ENCODE results near the gene CPNE8.

The CPNE8 gene

GRCh38 chr12:38895446-38895845 is 9.9 kb downstream of the CPNE8 start:
- DNase-seq (ENCODE audit: low read depth) = no peak

GRCh38 chr12:38892976-38893375 is 12.4 kb downstream of the CPNE8 start:
- DNase-seq (ENCODE audit: low read depth) = no peak

GRCh38 chr12:38892087-38892786 is 13.2 kb downstream of the CPNE8 start:
- no peak for DNase-seq (ENCODE audit: low read depth)

- no peak for DNase-seq (ENCODE audit: low read depth)
Measured at GRCh38 chr12:38890102-38890855, 15.1 kb downstream of the CPNE8 start.

- no peak for DNase-seq (ENCODE audit: low read depth)
Measured at GRCh38 chr12:38889297-38889815, 16.0 kb downstream of the CPNE8 start.

GRCh38 chr12:38887770-38888169 is 17.6 kb downstream of the CPNE8 start:
- DNase-seq (ENCODE audit: low read depth) = no peak

- no peak for DNase-seq (ENCODE audit: low read depth)
Measured at GRCh38 chr12:38886931-38887330, 18.5 kb downstream of the CPNE8 start.

- no peak for DNase-seq (ENCODE audit: low read depth)
Measured at GRCh38 chr12:38886064-38886463, 19.3 kb downstream of the CPNE8 start.

GRCh38 chr12:38884666-38885065 is 20.7 kb downstream of the CPNE8 start:
- DNase-seq (ENCODE audit: low read depth) = no peak

DNA sequence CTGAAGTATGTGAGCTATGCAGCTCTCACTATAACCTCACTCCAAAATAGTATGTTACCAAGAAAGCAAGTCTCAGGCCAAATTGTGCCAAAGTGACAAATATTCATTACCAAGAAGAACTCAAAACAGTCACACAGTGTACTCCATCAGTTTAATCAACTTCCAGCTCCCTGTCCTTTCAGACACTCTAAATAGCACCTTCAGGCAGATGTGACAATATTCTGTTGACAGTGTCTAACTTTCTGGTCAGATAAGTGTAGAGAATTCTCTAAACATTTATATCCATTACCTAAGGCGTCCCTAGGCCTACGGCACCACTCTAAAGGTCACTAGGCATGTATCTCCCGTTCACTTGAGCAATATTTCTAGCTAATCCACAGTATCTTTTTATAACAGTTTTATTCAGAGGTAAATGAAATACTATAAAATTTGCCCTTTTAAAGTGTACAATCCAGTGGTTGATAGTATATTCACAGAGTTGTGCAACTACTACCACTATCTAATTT is 21.7 kb downstream of the CPNE8 start:
- DNase-seq (ENCODE audit: low read depth) = no peak

- no peak for DNase-seq (ENCODE audit: low read depth)
Measured at GRCh38 chr12:38880288-38880687, 25.1 kb downstream of the CPNE8 start.

DNA sequence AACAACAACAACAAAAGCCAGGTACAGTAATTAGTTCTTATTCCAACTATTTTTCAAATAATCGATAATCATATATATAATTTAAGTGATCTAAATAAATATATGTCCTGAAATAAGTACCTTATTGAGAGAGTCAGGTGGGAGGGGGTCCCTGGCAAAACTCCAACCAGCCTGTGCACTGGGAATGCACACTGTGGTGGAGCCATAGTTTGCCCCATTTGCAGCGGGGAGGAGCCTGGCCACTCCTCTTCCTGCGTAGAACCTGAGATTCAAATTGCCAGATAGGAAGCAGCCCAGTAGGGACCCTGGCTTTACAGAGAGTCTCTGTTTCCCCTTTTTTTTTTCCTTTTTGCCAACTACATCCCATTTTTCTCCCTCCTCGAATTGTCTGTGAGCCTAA is 26.4 kb downstream of the CPNE8 start:
- DNase-seq (ENCODE audit: low read depth) = no peak

DNA sequence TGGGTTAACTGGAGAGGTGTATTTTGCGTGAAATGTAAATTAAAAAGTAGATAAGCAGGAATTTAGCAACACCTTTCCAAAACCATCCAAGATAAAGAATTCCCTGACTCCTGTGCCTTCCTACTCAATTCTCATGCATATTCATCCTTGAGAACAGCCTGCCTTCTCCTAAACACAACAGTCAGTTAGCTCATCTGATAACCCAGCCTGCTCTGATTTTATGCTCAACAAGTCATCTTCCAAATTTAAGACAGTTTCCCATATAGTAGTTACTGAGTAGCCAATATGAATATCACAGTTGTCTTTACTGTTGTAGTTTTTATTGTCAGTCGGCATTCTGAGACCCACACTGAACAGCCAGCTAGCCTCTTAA is 27.1 kb downstream of the CPNE8 start:
- no peak for DNase-seq (ENCODE audit: low read depth)

DNA sequence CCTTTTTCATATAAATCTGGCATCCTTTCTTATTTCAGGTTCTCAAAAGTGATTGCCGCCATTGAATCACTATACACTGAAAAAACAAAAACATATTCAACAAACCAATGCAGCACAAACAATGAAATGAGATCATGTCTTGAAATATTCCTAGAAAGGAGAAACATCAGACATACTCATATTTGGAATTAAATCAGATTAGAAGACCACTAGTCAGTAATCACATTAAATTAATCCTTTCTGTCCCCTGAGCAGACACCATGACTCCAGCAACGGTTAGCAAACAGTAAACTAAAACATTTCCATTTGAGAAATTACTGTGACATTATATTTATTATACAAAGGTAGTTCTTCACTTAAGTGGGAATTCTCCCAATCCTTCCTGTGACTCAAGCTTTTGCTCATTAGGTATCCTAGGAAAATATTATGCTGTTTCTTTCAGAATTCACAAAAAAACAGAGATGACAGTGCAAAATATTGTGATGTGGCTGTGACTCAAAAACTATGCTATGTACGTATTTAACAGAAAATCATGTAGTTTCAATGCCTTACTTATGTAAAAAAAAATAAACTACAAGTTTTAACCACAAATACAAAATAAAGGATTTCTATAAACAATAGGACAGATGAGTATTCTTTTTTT is 29.7 kb downstream of the CPNE8 start:
- no peak for DNase-seq (ENCODE audit: low read depth)

- DNase-seq (ENCODE audit: low read depth) = no peak
Measured at GRCh38 chr12:38872561-38872960, 32.8 kb downstream of the CPNE8 start.

- no peak for DNase-seq (ENCODE audit: low read depth)
Measured at GRCh38 chr12:38872156-38872555, 33.2 kb downstream of the CPNE8 start.

DNA sequence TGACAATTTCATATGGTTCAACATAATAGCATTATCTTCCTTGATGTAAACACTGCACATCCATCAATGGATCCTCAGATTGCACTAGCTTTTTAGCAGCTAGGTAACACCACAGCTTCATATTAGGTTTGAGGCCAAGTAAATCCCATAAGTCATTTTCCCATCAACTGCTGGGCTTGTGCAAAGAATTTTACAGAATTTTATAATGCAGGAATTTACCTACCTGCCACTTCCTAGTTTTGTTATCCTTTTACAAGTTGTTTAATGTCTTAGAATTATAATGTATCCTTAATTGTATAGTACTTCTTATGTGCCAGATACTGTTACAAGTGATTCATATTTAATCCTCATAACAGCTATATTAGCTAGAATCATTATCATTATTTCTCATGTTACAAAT is 36.4 kb downstream of the CPNE8 start:
- DNase-seq (ENCODE audit: low read depth) = no peak

- no peak for DNase-seq (ENCODE audit: low read depth)
Measured at GRCh38 chr12:38850461-38850860, 54.9 kb downstream of the CPNE8 start.

DNA sequence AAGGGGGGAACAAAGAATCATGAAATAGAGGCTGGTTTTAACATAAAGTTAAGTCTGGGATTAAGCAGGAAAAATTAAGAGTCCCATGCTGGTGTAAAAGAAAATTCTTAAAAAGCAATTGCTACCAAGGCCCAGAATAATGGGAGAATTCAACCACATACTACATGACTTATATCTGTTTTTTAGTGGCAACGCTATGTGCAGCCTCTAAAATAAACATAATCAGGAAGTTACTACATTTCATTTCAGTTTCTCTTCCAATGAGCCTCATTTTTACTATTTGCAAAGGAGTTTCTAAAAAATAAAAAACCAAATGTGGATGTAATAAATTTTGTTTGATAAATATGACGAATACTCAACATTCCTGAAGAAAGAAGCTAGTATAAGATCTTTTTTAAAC is 58.1 kb downstream of the CPNE8 start:
- DNase-seq (ENCODE audit: low read depth) = no peak

DNA sequence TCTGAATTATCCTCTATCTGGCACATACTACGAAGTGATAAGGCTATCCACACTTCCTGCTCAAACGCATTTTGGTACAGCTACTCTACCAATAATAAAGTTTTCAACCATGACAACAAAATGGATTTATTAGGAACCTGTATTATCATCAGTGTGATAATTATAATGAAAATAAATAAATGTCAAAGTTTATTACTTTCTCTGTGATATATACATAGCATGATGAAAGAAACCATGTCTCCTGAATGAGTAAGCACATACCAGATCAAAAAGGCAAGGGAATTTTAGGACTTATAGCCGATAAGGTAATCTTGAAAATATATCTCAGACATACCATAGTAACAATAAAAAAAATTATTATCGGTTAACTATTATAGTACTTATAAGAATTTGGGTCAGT is 61.1 kb downstream of the CPNE8 start:
- DNase-seq (ENCODE audit: low read depth) = no peak

- no peak for DNase-seq (ENCODE audit: low read depth)
Measured at GRCh38 chr12:38838056-38838850, 67.1 kb downstream of the CPNE8 start.

GRCh38 chr12:38831715-38832114 is 73.7 kb downstream of the CPNE8 start:
- DNase-seq (ENCODE audit: low read depth) = no peak
